Measurements from ENCODE around the gene ODF2L. TPM values are rescaled to one million over a fixed set of nuclear protein-coding genes. Genes with fewer than 3 reads are reported as not detected.

Gene ODF2L
- total and polyA plus RNA-seq, 9 of the 15 experiments (the other 6 are each of a cell fraction or from before 2014, with no cell fraction given) = 2.2 to 6.0 (median 4.7) TPM

DNA sequence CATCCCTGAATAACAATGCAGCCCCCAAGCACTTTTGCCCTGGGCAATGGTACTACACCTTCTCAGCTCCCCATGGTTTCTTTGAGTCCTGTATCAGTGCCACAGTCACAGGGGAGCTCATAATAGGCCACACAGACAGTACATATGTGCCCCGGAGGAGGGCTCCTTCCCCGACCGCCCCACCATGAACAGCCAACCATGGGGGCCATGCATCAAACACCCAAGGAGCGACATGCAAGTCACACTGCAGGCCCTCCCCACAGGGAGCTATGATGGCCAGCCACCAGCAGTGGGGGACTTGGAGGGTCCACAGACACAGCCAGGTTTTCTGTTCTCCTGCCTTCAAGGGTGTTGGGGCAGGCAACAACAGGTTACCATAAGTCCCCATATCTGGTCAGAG, 14.8 kb upstream of the ODF2L start:
- H4K20me1 ChIP-seq (replicated peaks; ENCODE audit: control insufficient read depth, insufficient read depth, low read length) = no peaks in the 10 kb centered on the region
- H3K4me1 ChIP-seq (replicated peaks in 1 of 2; ENCODE audit: control insufficient read depth in 2 of 2, insufficient read depth in 2 of 2, low read length in 2 of 2) = peaks cover 0 to 8% of the 10 kb centered on the region in 2 experiments; a peak in 2 of 5 replicates
- WGBS (ENCODE audit: insufficient coverage, low coverage, missing lambda C conversion rate) = 14% methylated on average over 4 of the region's 4 CpGs
- H3K27me3 ChIP-seq (ENCODE audit: control insufficient read depth in 2 of 2, insufficient read depth in 2 of 2, low read length in 2 of 2) = peaks cover 0 to 9% of the 10 kb centered on the region in 2 experiments; a peak in 2 of 5 replicates
- no peak overlapping the region for H3K4me3 ChIP-seq
- FAIRE-seq = no peak
- in situ Hi-C loops (cut with MboI) (no loop called here), intact Hi-C loops (cut with micrococcal nuclease) (no loop called here)
- H3K36me3 ChIP-seq (ENCODE audit: control insufficient read depth, insufficient read depth, low read length) = no peaks in the 10 kb centered on the region
- no peaks in the 10 kb centered on the region for H3K9me1 ChIP-seq (ENCODE audit: control insufficient read depth, insufficient read depth, low read length)
- CTCF ChIA-PET (ENCODE audit: low intra/inter-chr PET ratio) = no interaction called here
- BruUV-seq (replicated peaks) = no TSS peak
- H3K9ac ChIP-seq (ENCODE audit: insufficient read depth in 1 of 2, low read depth in 2 of 2, low read length in 2 of 2) = no peak overlapping the region
- no peak for ATAC-seq
- H2AFZ ChIP-seq (ENCODE audit: low read depth, low read length) = no peak overlapping the region
- POLR2A ChIA-PET = interaction anchor here (0.6 to 0.7 kb wide), 2 partner anchors 57 to 1001 kb away, joined by 3 read pairs; no protein-coding TSS in a partner anchor
- H3K9me3 ChIP-seq (replicated peaks; ENCODE audit: control insufficient read depth, insufficient read depth, low read depth, low read length) = no peaks in the 10 kb centered on the region
- H3K4me2 ChIP-seq (ENCODE audit: insufficient read depth, low read length) = no peak overlapping the region
- DNase-seq (ENCODE audit: extremely low read depth in 1 of 4, low spot score in 3 of 4) = no peak
- TF ChIP-seq, protein P1, sequence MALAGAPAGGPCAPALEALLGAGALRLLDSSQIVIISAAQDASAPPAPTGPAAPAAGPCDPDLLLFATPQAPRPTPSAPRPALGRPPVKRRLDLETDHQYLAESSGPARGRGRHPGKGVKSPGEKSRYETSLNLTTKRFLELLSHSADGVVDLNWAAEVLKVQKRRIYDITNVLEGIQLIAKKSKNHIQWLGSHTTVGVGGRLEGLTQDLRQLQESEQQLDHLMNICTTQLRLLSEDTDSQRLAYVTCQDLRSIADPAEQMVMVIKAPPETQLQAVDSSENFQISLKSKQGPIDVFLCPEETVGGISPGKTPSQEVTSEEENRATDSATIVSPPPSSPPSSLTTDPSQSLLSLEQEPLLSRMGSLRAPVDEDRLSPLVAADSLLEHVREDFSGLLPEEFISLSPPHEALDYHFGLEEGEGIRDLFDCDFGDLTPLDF (CRISPR knock-in tag; IDR thresholded peaks at IDR 0.05) = no peak
- TF ChIP-seq, protein P2, sequence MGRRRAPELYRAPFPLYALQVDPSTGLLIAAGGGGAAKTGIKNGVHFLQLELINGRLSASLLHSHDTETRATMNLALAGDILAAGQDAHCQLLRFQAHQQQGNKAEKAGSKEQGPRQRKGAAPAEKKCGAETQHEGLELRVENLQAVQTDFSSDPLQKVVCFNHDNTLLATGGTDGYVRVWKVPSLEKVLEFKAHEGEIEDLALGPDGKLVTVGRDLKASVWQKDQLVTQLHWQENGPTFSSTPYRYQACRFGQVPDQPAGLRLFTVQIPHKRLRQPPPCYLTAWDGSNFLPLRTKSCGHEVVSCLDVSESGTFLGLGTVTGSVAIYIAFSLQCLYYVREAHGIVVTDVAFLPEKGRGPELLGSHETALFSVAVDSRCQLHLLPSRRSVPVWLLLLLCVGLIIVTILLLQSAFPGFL (CRISPR knock-in tag; IDR thresholded peaks at IDR 0.05) = no peak
- TF ChIP-seq, protein P3, sequence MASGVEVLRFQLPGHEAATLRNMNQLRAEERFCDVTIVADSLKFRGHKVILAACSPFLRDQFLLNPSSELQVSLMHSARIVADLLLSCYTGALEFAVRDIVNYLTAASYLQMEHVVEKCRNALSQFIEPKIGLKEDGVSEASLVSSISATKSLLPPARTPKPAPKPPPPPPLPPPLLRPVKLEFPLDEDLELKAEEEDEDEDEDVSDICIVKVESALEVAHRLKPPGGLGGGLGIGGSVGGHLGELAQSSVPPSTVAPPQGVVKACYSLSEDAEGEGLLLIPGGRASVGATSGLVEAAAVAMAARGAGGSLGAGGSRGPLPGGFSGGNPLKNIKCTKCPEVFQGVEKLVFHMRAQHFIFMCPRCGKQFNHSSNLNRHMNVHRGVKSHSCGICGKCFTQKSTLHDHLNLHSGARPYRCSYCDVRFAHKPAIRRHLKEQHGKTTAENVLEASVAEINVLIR (CRISPR knock-in tag; IDR thresholded peaks at IDR 0.05) = no peak
- TF ChIP-seq RBM39 (optimal IDR thresholded peaks at IDR 0.05; ENCODE audit: low read depth, low read length) = no peak
- no peak for TF ChIP-seq RHOXF2B (CRISPR knock-in tag; conservative IDR thresholded peaks at IDR 0.05)
- no peak for TF ChIP-seq NR1H2 (CRISPR knock-in tag; IDR thresholded peaks at IDR 0.05)
- no peak overlapping the region for H3K27ac ChIP-seq (ENCODE audit: extremely low read depth, low read depth, low read length)
- H3K79me2 ChIP-seq (ENCODE audit: control insufficient read depth, insufficient read depth, low read length) = no peaks in the 10 kb centered on the region
